ENCODE data around the gene CDC42BPB. TPM values are rescaled to one million over a fixed set of nuclear protein-coding genes. Genes with fewer than 3 reads are reported as not detected.
A peak's percentile ranks its signal among the peaks of the same experiment; 100 is the strongest.

The CDC42BPB gene
- total and polyA plus RNA-seq, 2 of the 13 experiments (the other 11 are each of a cell fraction or from before 2014, with no cell fraction given) = 19.7 to 32.3 TPM

GRCh38 chr14:103104389-103104653 lies 47.0 kb upstream of the CDC42BPB start (continued):
- 0 out of 2 replicates have a peak, but pooled peaks have one; percentile 3 for TF ChIP-seq ZNF800 (CRISPR knock-in tag; IDR thresholded peaks at IDR 0.05)
- no peak for TF ChIP-seq SOX6 (IDR thresholded peaks at IDR 0.05)
- TF ChIP-seq SOX6 (CRISPR knock-in tag; IDR thresholded peaks at IDR 0.05) = no peak
- TF ChIP-seq ZNF605 (CRISPR knock-in tag; IDR thresholded peaks at IDR 0.05) = no peak
- no peak for TF ChIP-seq U2AF2 (IDR thresholded peaks at IDR 0.05; ENCODE audit: low read depth, low read length)
- 0 out of 2 replicates have a peak, but pooled peaks have one; percentile 19 for TF ChIP-seq ZNF761 (CRISPR knock-in tag; conservative IDR thresholded peaks at IDR 0.05)
- TF ChIP-seq EEA1 (CRISPR knock-in tag; IDR thresholded peaks at IDR 0.05; ENCODE audit: borderline replicate concordance) = no peak
- TF ChIP-seq ZFP82 (CRISPR knock-in tag; IDR thresholded peaks at IDR 0.05; ENCODE audit: borderline replicate concordance) = no peak
- no peak for TF ChIP-seq RFX3 (CRISPR knock-in tag; IDR thresholded peaks at IDR 0.05)
- no peak for TF ChIP-seq LBX2 (CRISPR knock-in tag; IDR thresholded peaks at IDR 0.05; ENCODE audit: borderline replicate concordance)
- TF ChIP-seq ZNF501 (CRISPR knock-in tag; IDR thresholded peaks at IDR 0.05) = peak; percentile 29; the same call in 1 of the 2 replicates
- 0 out of 2 replicates have a peak, but pooled peaks have one; percentile 10 for TF ChIP-seq NFAT5 (CRISPR knock-in tag; IDR thresholded peaks at IDR 0.05)
- 0 out of 2 replicates have a peak, but pooled peaks have one; percentile 7 for TF ChIP-seq MXD4 (CRISPR knock-in tag; IDR thresholded peaks at IDR 0.05)
- TF ChIP-seq HOXA3 (CRISPR knock-in tag; IDR thresholded peaks at IDR 0.05) = no peak
- no peak for TF ChIP-seq ZNF180 (CRISPR knock-in tag; IDR thresholded peaks at IDR 0.05; ENCODE audit: borderline replicate concordance, low read depth)
- TF ChIP-seq ZNF207 (IDR thresholded peaks at IDR 0.05; ENCODE audit: borderline replicate concordance) = no peak
- 0 out of 2 replicates have a peak, but pooled peaks have one; percentile 4 for TF ChIP-seq ZNF556 (CRISPR knock-in tag; IDR thresholded peaks at IDR 0.05; ENCODE audit: borderline replicate concordance)
- TF ChIP-seq ZNF329 (CRISPR knock-in tag; IDR thresholded peaks at IDR 0.05; ENCODE audit: low read depth) = 0 out of 2 replicates have a peak, but pooled peaks have one; percentile 52
- no peak for TF ChIP-seq ZNF709 (CRISPR knock-in tag; IDR thresholded peaks at IDR 0.05)
- TF ChIP-seq ARNTL (CRISPR knock-in tag; IDR thresholded peaks at IDR 0.05) = 0 out of 2 replicates have a peak, but pooled peaks have one; percentile 10
- 0 out of 2 replicates have a peak, but pooled peaks have one; percentile 1 for TF ChIP-seq BATF2 (CRISPR knock-in tag; IDR thresholded peaks at IDR 0.05)
- TF ChIP-seq XBP1 (CRISPR knock-in tag; IDR thresholded peaks at IDR 0.05) = no peak
- 0 out of 2 replicates have a peak, but pooled peaks have one; percentile 5 for TF ChIP-seq ZNF160 (CRISPR knock-in tag; IDR thresholded peaks at IDR 0.05)
- no peak for TF ChIP-seq NCOA2 (CRISPR knock-in tag; IDR thresholded peaks at IDR 0.05)
